SK-N-SH (cell line): Measurements from ENCODE around the gene EHD1.

Experiments used
- GABPA ChIP-seq: IDR thresholded peaks from 2 replicates; pipeline ENCODE4 v1.4.0; 2012; ENCODE audit warnings: low read depth, mild to moderate bottlenecking
- YY1 ChIP-seq: IDR thresholded peaks from 2 replicates; pipeline ENCODE4 v1.4.0; 2012; ENCODE audit warnings: low read depth, mild to moderate bottlenecking
- TF ChIP-seq, protein P1 (sequence below): fragments of 200-600 bp; sonication (generic); IDR thresholded peaks from 2 replicates; pipeline ENCODE4 v1.6.1; 2017; ENCODE audit warnings: antibody characterized with exemption, mild to moderate bottlenecking, moderate library complexity
- TF ChIP-seq, protein P2 (sequence below): IDR thresholded peaks from 2 replicates; pipeline ENCODE4 v1.4.0; 2012; ENCODE audit warnings: low read depth, borderline replicate concordance

DNA sequence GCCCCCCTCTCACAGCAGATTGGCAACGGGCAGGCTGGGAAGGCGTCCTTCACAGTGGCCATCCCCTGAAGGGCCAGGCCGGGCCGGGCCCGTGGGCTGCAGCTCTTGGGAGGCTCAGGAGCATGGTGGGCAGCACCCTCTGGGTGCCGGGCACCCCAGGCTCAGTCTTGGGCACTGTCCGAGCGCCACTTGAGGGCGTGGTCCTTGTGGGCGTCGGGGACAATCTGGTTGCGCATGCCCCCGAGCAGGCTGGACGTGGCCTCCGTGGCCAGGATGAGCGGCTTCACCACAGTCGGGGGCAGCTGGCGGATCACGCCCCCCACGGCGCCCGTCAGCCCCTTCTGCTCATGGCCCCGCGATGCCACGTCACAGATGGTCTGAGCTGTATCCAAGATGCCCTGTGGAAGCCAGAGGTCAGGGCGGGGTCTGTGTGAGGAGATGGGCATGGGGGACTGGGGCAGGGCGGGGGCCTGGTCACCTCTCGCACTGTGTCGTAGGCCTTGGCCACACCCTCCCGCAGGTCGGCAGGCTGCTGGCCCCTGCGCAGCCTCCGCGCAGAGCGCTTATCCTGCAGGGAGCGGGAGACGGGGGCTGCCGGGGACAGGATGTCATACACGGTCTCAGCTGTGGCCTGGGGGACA is 16.5 kb upstream of the EHD1 start:
- TF ChIP-seq, protein P1, sequence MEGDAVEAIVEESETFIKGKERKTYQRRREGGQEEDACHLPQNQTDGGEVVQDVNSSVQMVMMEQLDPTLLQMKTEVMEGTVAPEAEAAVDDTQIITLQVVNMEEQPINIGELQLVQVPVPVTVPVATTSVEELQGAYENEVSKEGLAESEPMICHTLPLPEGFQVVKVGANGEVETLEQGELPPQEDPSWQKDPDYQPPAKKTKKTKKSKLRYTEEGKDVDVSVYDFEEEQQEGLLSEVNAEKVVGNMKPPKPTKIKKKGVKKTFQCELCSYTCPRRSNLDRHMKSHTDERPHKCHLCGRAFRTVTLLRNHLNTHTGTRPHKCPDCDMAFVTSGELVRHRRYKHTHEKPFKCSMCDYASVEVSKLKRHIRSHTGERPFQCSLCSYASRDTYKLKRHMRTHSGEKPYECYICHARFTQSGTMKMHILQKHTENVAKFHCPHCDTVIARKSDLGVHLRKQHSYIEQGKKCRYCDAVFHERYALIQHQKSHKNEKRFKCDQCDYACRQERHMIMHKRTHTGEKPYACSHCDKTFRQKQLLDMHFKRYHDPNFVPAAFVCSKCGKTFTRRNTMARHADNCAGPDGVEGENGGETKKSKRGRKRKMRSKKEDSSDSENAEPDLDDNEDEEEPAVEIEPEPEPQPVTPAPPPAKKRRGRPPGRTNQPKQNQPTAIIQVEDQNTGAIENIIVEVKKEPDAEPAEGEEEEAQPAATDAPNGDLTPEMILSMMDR: no peak
- TF ChIP-seq YY1 (no peak), GABPA (no peak)
- TF ChIP-seq, protein P2, sequence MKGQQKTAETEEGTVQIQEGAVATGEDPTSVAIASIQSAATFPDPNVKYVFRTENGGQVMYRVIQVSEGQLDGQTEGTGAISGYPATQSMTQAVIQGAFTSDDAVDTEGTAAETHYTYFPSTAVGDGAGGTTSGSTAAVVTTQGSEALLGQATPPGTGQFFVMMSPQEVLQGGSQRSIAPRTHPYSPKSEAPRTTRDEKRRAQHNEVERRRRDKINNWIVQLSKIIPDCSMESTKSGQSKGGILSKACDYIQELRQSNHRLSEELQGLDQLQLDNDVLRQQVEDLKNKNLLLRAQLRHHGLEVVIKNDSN: no peak
